ENCODE results near the gene KCND3. TPM values are rescaled to one million over a fixed set of nuclear protein-coding genes. Genes with fewer than 3 reads are reported as not detected.

Gene KCND3
- total and polyA plus RNA-seq, 2 donors (not counting 3 experiments of a cell fraction or from before 2014, with no cell fraction given) = 0.03 TPM; not detected in 1

DNA sequence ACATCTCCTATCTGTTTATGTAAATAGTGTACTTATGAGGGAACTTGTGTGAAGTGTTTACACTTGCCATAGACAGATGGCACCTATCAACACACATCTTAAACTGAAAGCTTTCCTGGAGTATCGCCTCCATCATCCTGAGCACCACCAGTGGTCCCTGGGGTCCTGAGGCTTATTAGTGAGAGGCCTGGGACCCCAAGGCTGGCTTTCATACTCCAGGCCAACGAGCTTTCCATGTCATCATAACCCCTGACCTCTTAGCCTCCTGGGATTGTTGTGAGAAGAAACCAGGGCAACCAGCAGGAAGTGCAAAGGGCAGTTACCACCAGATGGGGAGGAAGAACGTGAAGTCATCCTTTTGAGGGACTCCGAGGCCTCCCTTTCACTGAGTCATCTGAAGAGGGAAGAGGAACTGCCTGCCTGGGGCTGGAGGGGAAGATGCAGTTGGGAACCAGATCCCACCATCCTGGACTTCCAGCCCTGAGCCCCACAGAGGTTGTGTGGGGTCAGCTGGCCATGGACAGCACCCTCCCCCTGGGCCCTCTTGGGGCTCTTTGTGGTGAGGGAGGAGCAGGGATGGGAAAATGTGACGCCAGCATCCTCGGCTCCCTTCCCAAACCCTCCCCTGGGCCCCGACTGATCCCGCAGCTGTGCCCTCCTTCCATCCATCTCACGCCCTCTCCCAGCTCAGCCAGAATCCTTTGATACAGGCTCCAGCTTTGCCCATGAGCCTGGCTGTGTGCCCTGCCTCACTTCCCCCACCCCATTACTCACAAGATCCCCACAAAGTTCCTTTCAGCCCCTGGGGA lies 256.1 kb downstream of the KCND3 start:
- Histone ChIP-seq H3K36me3 (ENCODE audit: control insufficient read depth in 2 of 2, extremely low read depth in 1 of 2, insufficient read depth in 2 of 2, low read length in 2 of 2) (no peaks in the 10 kb centered on the region), H3K9ac (replicated peaks; ENCODE audit: extremely low read depth, insufficient read depth, low read length) (peak overlapping the region; percentile 59), H3K4me3 (replicated peaks in 1 of 3; ENCODE audit: insufficient read depth in 1 of 3, low read depth in 1 of 3, low read length in 3 of 3) (no peak overlapping the region), H3K4me2 (ENCODE audit: insufficient read depth, low read length) (peak overlapping the region; percentile 50), H4K20me1 (replicated peaks; ENCODE audit: control insufficient read depth, extremely low read depth, insufficient read depth, low read length) (no peaks in the 10 kb centered on the region), H3K79me2 (ENCODE audit: control insufficient read depth, insufficient read depth, low read length) (no peaks in the 10 kb centered on the region), H2AFZ (ENCODE audit: low read depth, low read length) (peak overlapping the region; percentile 46), H3K27me3 (ENCODE audit: control insufficient read depth in 2 of 2, insufficient read depth in 2 of 2, low read length in 2 of 2) (no peaks in the 10 kb centered on the region), H3K9me1 (replicated peaks; ENCODE audit: control insufficient read depth, extremely low read depth, insufficient read depth, low read length) (no peaks in the 10 kb centered on the region), H3K9me3 (replicated peaks; ENCODE audit: control insufficient read depth, insufficient read depth, low read length) (no peaks in the 10 kb centered on the region), H3K4me1 (ENCODE audit: control insufficient read depth, extremely low read depth, insufficient read depth, low read length) (peaks cover 36% of the 10 kb centered on the region), H3K27ac (ENCODE audit: insufficient read depth, low read depth, low read length) (peak overlapping the region; percentile 89)
- BruUV-seq (replicated peaks) = TSS peak; percentile 78
- intact Hi-C loops (cut with micrococcal nuclease) = loop anchor here (1.0 to 10.0 kb wide), 2 partner anchors 22 to 769 kb away; partner anchors contain the start of genes DDX20 and LRIF1
- FAIRE-seq (peak; percentile 94), DNase-seq (ENCODE audit: low read depth, low spot score) (peak; percentile 78)
- dilution Hi-C loops (cut with MboI; ENCODE audit: extremely low pct_ligation_motif_present, low sequenced_read_pairs) = no loop called here
- TF ChIP-seq FOS (IDR thresholded peaks at IDR 0.05; ENCODE audit: borderline replicate concordance, insufficient read depth, low read length) = peak; percentile 87
- no peak for TF ChIP-seq GATA2 (IDR thresholded peaks at IDR 0.05; ENCODE audit: insufficient read depth, insufficient read length, low read depth, low read length)
- TF ChIP-seq JUN (IDR thresholded peaks at IDR 0.05; ENCODE audit: borderline replicate concordance, insufficient read depth, insufficient read length, low read depth) = peak; percentile 88
- TF ChIP-seq, protein P1, sequence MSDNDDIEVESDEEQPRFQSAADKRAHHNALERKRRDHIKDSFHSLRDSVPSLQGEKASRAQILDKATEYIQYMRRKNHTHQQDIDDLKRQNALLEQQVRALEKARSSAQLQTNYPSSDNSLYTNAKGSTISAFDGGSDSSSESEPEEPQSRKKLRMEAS (IDR thresholded peaks at IDR 0.05; ENCODE audit: insufficient read depth, insufficient read length) = peak; percentile 20
- peak; percentile 50 for TF ChIP-seq POLR2AphosphoS5 (IDR thresholded peaks at IDR 0.05; ENCODE audit: insufficient read depth, low read depth, low read length)
- TF ChIP-seq POLR2A (IDR thresholded peaks at IDR 0.05; ENCODE audit: low read depth, low read length) = peak; percentile 41
- no peak for TF ChIP-seq MYC (IDR thresholded peaks at IDR 0.05; ENCODE audit: low read depth, low read length)
- TF ChIP-seq EZH2 (IDR thresholded peaks at IDR 0.05; ENCODE audit: borderline replicate concordance, low read depth, low read length, severe bottlenecking) = no peak
- TF ChIP-seq, protein P2, sequence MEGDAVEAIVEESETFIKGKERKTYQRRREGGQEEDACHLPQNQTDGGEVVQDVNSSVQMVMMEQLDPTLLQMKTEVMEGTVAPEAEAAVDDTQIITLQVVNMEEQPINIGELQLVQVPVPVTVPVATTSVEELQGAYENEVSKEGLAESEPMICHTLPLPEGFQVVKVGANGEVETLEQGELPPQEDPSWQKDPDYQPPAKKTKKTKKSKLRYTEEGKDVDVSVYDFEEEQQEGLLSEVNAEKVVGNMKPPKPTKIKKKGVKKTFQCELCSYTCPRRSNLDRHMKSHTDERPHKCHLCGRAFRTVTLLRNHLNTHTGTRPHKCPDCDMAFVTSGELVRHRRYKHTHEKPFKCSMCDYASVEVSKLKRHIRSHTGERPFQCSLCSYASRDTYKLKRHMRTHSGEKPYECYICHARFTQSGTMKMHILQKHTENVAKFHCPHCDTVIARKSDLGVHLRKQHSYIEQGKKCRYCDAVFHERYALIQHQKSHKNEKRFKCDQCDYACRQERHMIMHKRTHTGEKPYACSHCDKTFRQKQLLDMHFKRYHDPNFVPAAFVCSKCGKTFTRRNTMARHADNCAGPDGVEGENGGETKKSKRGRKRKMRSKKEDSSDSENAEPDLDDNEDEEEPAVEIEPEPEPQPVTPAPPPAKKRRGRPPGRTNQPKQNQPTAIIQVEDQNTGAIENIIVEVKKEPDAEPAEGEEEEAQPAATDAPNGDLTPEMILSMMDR (IDR thresholded peaks at IDR 0.05; ENCODE audit: extremely low read depth in 1 of 2, insufficient read depth in 1 of 2, low read depth in 1 of 2, low read length in 2 of 2) = no peak
- ChIA-PET POLR2A (interaction anchor here (1.0 kb wide), 1 partner anchor 13 kb away, joined by 3 read pairs; no protein-coding TSS in a partner anchor), CTCF (interaction anchor here (0.6 to 4.3 kb wide), 5 partner anchors 11 to 226 kb away, joined by 4 to 30 read pairs (median 14); no protein-coding TSS in a partner anchor)

Measured in endothelial cell of umbilical vein (primary cell).